Left lobe of liver (tissue), 2 donors: ENCODE data around the gene ZNF710. TPM values are rescaled to one million over a fixed set of nuclear protein-coding genes. Genes with fewer than 3 reads are reported as not detected.

Experiments
- ATAC-seq: fragments of 200-7000 bp; cut with Tn5 transposase; one replicate; pipeline ENCODE4 v1.9.1; 2020; ENCODE audit warnings: mild to moderate bottlenecking, moderate library complexity
- DNase-seq: peaks from one replicate; pipeline ENCODE4 v3.0.0-alpha.2; 2020; ENCODE audit warnings: low spot score
- total RNA-seq: library from RNA; stranded (reverse); gene quantifications from one replicate; pipeline ENCODE4 v1.2.1, GENCODE V29; 2021
- donor health status: DM: no; HTN: no; CAD: no; lungs with moderate emphysema.
- donor health status: DM: no; HTN: yes; CAD: no.

Gene ZNF710
- total RNA-seq, 1 donor from 2014 or later = 6.7 TPM

DNA sequence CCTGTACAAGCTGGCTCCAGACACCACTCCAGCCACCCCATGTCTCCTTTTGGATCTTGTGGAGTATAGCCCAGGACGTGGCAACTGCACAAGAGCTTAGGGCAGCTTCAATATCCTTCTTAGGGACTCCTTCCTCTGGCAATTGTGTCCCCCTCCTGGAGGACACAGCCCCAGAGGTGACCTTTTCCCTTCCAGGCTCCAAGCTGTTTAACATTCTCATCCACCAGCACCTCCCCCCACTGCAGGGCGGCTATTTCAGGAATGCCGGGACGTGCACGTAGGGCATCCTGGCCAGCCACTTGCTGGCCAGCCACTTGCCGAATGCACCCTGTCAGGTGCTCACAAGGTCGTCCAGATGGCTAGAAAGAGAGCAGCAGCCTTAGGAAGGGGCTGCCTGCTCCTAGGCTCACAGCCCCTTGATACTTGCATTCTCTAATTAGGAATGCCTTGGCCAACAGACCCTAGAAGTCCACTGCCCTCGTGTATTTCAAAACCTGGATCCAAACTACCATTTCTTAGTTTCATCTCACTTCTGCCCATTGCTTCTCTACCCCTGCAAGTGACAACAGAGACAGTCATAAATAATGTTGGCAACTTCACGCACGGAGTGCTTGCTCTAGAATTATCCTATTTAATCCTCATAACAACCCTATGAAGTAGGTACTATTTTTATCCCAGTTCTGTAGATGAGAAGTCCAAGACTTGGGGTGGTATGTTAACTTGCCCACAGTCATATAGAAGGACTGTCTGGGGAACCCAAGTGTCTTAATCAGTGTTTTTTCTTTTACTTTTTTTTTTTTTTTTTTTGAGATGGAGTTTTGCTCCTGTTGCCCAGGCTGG is 125.7 kb downstream of the ZNF710 start:
- peak; percentile 88 for DNase-seq
- peak; percentile 84 for ATAC-seq

- ATAC-seq (no peak), DNase-seq (no peak)
Measured at GRCh38 chr15:90130291-90130690, 129.2 kb downstream of the ZNF710 start.

Other genes starting within 250 kb of the ZNF710 start
- gene MESP2, start 225.0 kb upstream of the ZNF710 start, total RNA-seq = 0.15 TPM
- 383 TPM for gene ANPEP, start 186.5 kb upstream of the ZNF710 start, total RNA-seq
- 26.4 TPM for gene AP3S2, start 107.3 kb upstream of the ZNF710 start, total RNA-seq
- gene ARPIN, start 88.4 kb upstream of the ZNF710 start, total RNA-seq = 6.2 TPM
- gene IDH2, start 101.1 kb downstream of the ZNF710 start, total RNA-seq = 292 TPM
- 23.7 TPM for gene SEMA4B, start 200.0 kb downstream of the ZNF710 start, total RNA-seq
- 44.1 TPM for gene CIB1, start 232.6 kb downstream of the ZNF710 start, total RNA-seq
- 5.6 TPM for gene GDPGP1, start 232.9 kb downstream of the ZNF710 start, total RNA-seq
- gene TTLL13, start 248.2 kb downstream of the ZNF710 start, total RNA-seq = 0.15 TPM